HUES6 (cell line): ENCODE measurements around the gene LRRC1.

Source experiments
- H3K27ac ChIP-seq: 2 replicates; pipeline ENCODE4 v1.7.0; 2013; ENCODE audit warnings: low read depth, mild to moderate bottlenecking, low read length, inconsistent platforms
- H3K27me3 ChIP-seq: 2 replicates; pipeline ENCODE4 v1.6.1; 2013; ENCODE audit warnings: low read length; ENCODE audit not compliant: control insufficient read depth, insufficient read depth
- H3K36me3 ChIP-seq: 2 replicates; pipeline ENCODE4 v1.6.1; 2013; ENCODE audit warnings: low read length; ENCODE audit not compliant: control insufficient read depth, insufficient read depth
- H3K4me1 ChIP-seq: 2 replicates; pipeline ENCODE4 v1.6.1; 2013; ENCODE audit warnings: low read length; ENCODE audit not compliant: control insufficient read depth, insufficient read depth
- H3K4me3 ChIP-seq: 2 replicates; pipeline ENCODE4 v1.5.1; 2013; ENCODE audit warnings: low read depth, low read length
- H3K9ac ChIP-seq: one replicate; pipeline ENCODE4 v1.6.1; 2013; ENCODE audit warnings: mild to moderate bottlenecking, low read length
- H3K9me3 ChIP-seq: 2 replicates; pipeline ENCODE4 v1.6.1; 2013; ENCODE audit warnings: low read depth, low read length; ENCODE audit not compliant: control insufficient read depth, insufficient read depth

The LRRC1 gene

DNA sequence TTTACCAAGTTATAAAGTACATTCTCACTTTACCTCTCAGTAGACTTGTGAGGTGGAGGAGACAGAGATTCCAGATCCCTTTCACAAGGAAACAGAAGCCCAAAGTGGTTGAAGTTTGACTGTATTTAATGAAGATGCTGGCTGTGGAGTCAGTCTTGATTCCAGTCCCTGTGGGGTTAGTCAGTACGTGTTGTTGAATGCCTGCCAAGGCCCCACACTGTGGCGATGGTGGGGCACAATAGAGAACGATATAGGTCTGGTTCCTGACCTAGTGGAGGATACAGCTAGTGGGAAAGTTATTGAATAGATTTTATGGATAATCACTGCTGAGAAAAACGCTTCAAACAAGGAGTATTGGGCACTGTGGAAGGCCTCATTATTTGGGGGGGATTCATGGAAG, 71.4 kb downstream of the LRRC1 start:
- Histone ChIP-seq H3K27ac (no peak overlapping the region), H3K9ac (no peak overlapping the region), H3K9me3 (no peaks in the 10 kb centered on the region; the same call in 1 of the 2 replicates), H3K27me3 (no peaks in the 10 kb centered on the region), H3K4me3 (no peak overlapping the region), H3K36me3 (no peaks in the 10 kb centered on the region), H3K4me1 (peaks cover 5% of the 10 kb centered on the region; the same call in 1 of the 2 replicates)

DNA sequence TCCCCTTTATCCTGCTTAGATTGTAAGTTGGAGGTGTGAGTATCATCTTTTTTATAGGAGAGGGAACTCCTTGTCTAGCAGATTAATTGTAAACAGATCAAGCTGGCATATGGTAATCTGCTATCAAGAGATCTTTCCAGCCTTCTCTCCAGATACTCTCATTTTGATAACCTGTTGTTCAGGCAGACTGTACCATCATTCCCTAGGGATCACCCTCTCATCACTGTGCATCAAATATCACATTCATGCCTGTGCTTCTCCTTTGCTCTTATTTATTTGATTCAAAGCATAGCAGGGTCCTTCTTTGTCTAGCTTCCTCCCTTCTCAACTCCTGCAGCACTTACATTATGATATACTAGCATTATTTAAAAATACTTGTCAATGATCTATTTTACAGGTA, 73.8 kb downstream of the LRRC1 start:
- Histone ChIP-seq H3K9ac (no peak overlapping the region), H3K9me3 (no peaks in the 10 kb centered on the region; the same call in 1 of the 2 replicates), H3K27ac (no peak overlapping the region), H3K27me3 (no peaks in the 10 kb centered on the region), H3K4me1 (no peaks in the 10 kb centered on the region), H3K36me3 (no peaks in the 10 kb centered on the region), H3K4me3 (no peak overlapping the region)

DNA sequence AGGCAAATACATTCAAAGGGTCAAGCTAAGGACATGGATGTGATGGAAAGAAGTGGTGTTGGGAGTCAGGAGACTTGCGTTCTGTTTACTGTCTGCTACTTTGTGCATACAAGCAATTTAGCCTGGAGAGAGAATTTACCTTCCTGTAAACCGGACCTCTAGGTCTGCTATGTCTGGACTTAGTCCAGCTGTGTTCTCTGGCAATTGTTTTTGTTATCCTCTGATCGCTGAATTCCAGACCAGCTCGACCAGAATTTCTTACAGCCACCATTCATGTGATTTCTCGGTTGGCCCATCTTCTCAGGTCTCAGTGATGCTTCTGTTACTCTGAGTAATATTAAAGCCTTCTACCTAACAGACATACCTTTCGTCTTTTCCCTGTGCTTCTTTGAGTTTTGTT, 75.2 kb downstream of the LRRC1 start:
- Histone ChIP-seq H3K4me1 (no peaks in the 10 kb centered on the region), H3K4me3 (no peak overlapping the region), H3K27me3 (no peaks in the 10 kb centered on the region), H3K36me3 (no peaks in the 10 kb centered on the region), H3K9me3 (no peaks in the 10 kb centered on the region), H3K9ac (no peak overlapping the region), H3K27ac (no peak overlapping the region)

DNA sequence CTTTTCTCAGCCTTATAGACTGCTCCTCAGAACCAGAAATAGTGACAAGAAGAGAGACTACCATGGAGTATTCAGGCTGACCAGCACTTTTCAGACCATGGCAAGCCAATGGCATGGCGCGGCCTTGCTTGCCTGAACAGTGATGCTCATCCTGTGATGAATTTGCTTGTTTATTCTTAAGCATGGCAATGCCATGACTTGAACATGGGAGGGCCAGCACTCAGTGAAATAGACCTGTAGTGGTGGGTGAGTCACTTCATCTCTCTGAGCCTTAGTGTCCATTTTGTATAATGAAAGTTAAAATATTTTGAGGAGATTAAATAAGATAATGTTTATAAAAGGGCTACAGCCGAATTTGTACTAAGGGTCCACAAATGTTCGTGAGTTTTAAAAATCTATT, 79.1 kb downstream of the LRRC1 start:
- peaks cover 2% of the 10 kb centered on the region; the same call in 1 of the 2 replicates for H3K9me3 ChIP-seq
- no peaks in the 10 kb centered on the region for H3K36me3 ChIP-seq
- H3K27me3 ChIP-seq: no peaks in the 10 kb centered on the region
- no peak overlapping the region for H3K4me3 ChIP-seq
- H3K9ac ChIP-seq: no peak overlapping the region
- H3K4me1 ChIP-seq: no peaks in the 10 kb centered on the region
- no peak overlapping the region for H3K27ac ChIP-seq

DNA sequence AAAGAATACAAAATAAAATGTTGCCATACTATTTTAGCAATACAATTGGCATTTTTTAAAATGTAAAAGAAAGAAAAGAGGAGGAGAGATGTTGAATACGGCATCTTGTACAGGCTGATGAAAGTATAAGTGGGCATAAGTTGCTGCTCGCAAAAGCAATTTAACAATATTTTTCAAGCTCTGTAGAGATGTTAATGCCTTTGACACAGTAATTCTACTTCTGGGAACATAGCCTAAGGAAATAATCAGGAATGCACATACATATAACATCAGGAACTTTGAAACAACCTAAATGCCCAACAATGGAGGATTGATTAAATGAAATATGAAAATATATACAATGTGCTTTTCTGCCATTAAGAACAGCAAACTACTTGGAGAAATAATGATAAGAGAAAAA, 80.2 kb downstream of the LRRC1 start:
- H3K36me3 ChIP-seq: no peaks in the 10 kb centered on the region
- H3K9ac ChIP-seq: no peak overlapping the region
- no peak overlapping the region for H3K4me3 ChIP-seq
- no peaks in the 10 kb centered on the region for H3K27me3 ChIP-seq
- H3K27ac ChIP-seq: no peak overlapping the region
- H3K4me1 ChIP-seq: no peaks in the 10 kb centered on the region
- peaks cover 2% of the 10 kb centered on the region; the same call in 1 of the 2 replicates for H3K9me3 ChIP-seq

DNA sequence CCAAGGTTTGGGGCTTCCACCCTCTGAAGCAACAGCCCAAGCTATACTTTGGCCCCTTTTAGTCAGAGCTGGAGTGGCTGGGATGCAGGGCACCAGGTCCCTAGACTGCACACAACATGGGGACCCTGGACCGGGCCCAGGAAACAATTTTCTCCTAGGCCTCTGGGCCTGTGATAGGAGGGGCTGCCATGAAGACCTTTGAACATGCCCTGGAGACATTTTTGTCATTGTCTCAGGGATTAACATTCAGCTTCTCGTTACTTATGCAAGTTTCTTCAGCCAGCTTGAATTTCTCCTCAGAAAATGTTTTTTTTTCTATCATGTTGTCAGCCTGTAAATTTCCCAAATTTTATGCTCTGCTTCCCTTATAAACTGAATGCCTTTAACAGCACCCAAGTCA, 82.3 kb downstream of the LRRC1 start:
- Histone ChIP-seq H3K4me3 (no peak overlapping the region), H3K36me3 (no peaks in the 10 kb centered on the region), H3K9ac (no peak overlapping the region), H3K27ac (no peak overlapping the region), H3K4me1 (no peaks in the 10 kb centered on the region), H3K27me3 (no peaks in the 10 kb centered on the region), H3K9me3 (peaks cover 2% of the 10 kb centered on the region; the same call in 1 of the 2 replicates)

DNA sequence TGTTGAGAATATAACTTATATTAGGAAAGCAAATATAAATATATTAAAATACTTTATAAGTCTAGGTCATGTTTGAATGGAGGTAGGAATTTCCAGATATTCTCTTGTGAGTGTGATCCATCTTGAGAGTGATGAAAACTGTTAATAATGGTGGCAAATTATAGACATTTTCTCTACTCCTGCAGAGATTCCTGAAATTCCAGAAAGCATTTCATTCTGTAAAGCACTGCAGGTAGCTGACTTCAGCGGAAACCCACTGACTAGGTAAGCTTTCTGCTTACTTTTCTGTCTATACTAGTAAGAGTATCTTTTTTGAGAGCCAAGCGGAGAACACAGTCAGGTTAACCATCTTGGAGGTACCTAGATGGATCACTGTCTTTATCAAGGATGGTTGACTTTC, 84.0 kb downstream of the LRRC1 start:
- Histone ChIP-seq H3K9me3 (peaks cover 2% of the 10 kb centered on the region; the same call in 1 of the 2 replicates), H3K4me1 (no peaks in the 10 kb centered on the region), H3K4me3 (no peak overlapping the region), H3K36me3 (no peaks in the 10 kb centered on the region), H3K9ac (no peak overlapping the region), H3K27me3 (no peaks in the 10 kb centered on the region), H3K27ac (no peak overlapping the region)

DNA sequence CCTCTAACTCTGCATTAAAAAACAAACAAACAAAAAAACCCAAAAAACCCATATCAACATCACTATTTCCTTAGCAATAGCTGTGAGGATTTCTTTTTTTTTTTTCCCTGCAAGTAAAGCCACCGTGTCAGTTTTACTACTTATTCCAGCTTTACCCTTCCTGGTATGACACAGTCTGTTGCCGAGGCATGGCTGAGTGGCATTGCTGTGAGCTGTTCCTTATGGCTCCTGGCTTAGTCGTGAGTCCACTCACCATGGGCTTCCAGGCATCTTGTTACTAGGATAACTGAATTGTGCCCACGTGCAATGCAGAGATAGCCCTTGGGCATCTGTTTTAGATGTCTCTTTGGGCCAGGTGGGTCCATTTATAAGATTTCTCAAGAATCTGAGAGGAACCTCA, 84.8 kb downstream of the LRRC1 start:
- no peaks in the 10 kb centered on the region for H3K36me3 ChIP-seq
- H3K27ac ChIP-seq: no peak overlapping the region
- no peak overlapping the region for H3K4me3 ChIP-seq
- H3K27me3 ChIP-seq: no peaks in the 10 kb centered on the region
- no peak overlapping the region for H3K9ac ChIP-seq
- peaks cover 2% of the 10 kb centered on the region; the same call in 1 of the 2 replicates for H3K9me3 ChIP-seq
- H3K4me1 ChIP-seq: no peaks in the 10 kb centered on the region

DNA sequence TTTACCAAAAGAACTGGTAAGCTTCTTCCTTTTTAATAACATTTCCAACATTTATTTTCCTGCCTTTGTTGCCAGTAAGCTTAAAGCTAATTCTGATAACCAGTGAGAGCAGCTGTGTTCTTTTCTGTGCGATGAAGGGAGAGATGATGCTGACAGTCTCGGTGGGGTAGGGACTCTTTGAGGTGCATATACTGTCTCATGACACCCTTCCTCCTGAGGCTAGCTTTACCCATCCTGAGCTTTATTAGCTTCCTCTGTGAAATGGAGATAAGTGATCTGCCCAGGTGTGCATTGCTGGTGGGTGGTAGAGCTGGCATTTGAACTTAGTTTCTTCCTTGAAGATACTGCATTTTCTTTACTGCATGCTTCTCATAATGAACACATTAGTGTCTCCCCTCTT, 92.5 kb downstream of the LRRC1 start:
- Histone ChIP-seq H3K9me3 (no peaks in the 10 kb centered on the region), H3K4me3 (no peak overlapping the region), H3K27me3 (no peaks in the 10 kb centered on the region), H3K4me1 (peaks cover 26% of the 10 kb centered on the region), H3K36me3 (no peaks in the 10 kb centered on the region), H3K27ac (no peak overlapping the region), H3K9ac (no peak overlapping the region)

DNA sequence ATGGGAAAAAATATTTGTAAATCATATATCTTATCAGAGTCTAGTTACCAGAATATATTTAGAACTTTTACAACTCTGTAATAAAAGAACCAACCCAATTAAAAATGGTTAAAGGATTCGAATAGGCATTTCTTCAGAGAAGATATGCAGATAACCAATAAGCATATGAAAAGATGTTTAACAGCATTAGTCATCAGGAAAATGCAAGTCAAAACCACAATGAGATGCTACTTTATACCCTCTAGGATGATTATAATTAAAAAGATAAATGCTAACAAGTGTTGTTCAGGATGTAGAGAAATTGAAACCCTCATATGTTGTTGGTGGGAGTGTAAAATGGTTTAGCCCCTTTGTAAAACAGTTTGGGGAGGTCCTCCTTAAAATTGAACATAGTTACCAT, 94.1 kb downstream of the LRRC1 start:
- Histone ChIP-seq H3K4me3 (no peak overlapping the region), H3K36me3 (no peaks in the 10 kb centered on the region), H3K27me3 (no peaks in the 10 kb centered on the region), H3K4me1 (peaks cover 26% of the 10 kb centered on the region), H3K9ac (no peak overlapping the region), H3K9me3 (no peaks in the 10 kb centered on the region), H3K27ac (peak overlapping the region; percentile 60; the same call in 1 of the 2 replicates)

DNA sequence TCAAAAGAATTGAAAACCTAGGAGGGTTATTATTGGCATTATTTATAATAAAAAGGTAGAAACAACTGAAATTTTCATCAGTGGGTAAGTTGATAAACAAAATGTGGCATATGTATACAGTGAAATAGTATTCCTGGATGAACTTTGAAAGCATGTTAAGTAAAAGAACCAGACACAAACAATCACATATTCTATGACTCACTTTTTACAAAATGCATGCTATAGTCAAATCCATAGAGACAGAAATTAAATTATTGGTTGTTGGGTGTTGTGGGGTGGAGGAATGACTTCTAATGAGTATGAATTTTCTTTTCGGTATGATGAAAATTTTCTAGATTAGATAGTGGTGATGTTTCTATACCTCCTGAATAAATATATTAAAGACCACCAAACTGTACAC, 94.6 kb downstream of the LRRC1 start:
- Histone ChIP-seq H3K27me3 (no peaks in the 10 kb centered on the region), H3K4me3 (no peak overlapping the region), H3K9ac (no peak overlapping the region), H3K4me1 (peaks cover 29% of the 10 kb centered on the region), H3K27ac (no peak overlapping the region), H3K9me3 (no peaks in the 10 kb centered on the region), H3K36me3 (no peaks in the 10 kb centered on the region)

DNA sequence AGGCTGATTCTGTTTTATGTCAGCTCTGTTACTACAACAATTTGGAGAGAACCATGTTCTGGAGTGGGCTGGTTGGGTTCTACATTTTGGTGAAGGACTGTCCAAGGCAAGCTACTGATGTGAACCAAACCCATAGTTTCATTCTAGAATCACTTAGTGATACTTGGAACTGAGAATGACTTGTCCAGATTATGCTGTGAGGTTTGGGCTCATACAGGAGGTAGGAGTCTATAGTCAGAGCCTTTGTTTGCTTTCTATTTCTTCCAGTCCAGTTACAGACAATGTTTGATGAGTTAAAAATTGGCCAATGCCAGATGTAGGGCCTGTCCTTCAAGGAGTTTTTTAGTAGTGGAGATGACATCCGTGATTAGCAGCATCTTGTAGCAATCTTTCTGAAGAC, 97.9 kb downstream of the LRRC1 start:
- peaks cover 3% of the 10 kb centered on the region; the same call in 1 of the 2 replicates for H3K36me3 ChIP-seq
- no peak overlapping the region for H3K27ac ChIP-seq
- peaks cover 23% of the 10 kb centered on the region for H3K4me1 ChIP-seq
- H3K27me3 ChIP-seq: no peaks in the 10 kb centered on the region
- H3K9me3 ChIP-seq: no peaks in the 10 kb centered on the region
- H3K9ac ChIP-seq: no peak overlapping the region
- H3K4me3 ChIP-seq: no peak overlapping the region
